DND-41 (cell line): ENCODE results near the gene RASGRF2.
"Not testable (repeated sequence)": the region's sequence is repeated elsewhere in the genome, so short reads cannot be mapped to it uniquely, and the experiment has no call there.

ENCODE experiments used
- ATAC-seq: fragments of 200-7000 bp; cut with Tn5 transposase; 3 replicates; pipeline ENCODE4 v1.9.1; 2021; ENCODE audit warnings: low read depth; ENCODE audit not compliant: insufficient read depth
- DNase-seq: peaks from one replicate; pipeline ENCODE4 v3.0.0-alpha.2; 2020
- H2AFZ ChIP-seq: 2 replicates; pipeline ENCODE4 v1.6.0; 2012; ENCODE audit warnings: low read depth, low read length
- H3K27ac ChIP-seq: 2 replicates; pipeline ENCODE4 v1.5.1; 2012; ENCODE audit warnings: low read length, inconsistent platforms
- H3K27me3 ChIP-seq: fragments of 200-600 bp; sonication (generic); 2 replicates; pipeline ENCODE4 v1.6.0; 2012; ENCODE audit warnings: low read length, mild to moderate bottlenecking, inconsistent platforms; ENCODE audit not compliant: insufficient read depth, poor library complexity
- H3K36me3 ChIP-seq: 2 replicates; pipeline ENCODE4 v1.5.1; 2012; ENCODE audit warnings: low read length, inconsistent platforms; ENCODE audit not compliant: insufficient read depth
- H3K4me1 ChIP-seq: 2 replicates; pipeline ENCODE4 v1.5.1; 2012; ENCODE audit warnings: mild to moderate bottlenecking, low read length; ENCODE audit not compliant: insufficient read depth
- H3K4me2 ChIP-seq: 2 replicates; pipeline ENCODE4 v1.6.0; 2012; ENCODE audit warnings: mild to moderate bottlenecking, moderate library complexity, low read length, inconsistent platforms; ENCODE audit not compliant: insufficient read depth
- H3K4me3 ChIP-seq, 2 experiments: fragments of 200-600 bp in 1 of 2; shearing (Covaris generic) in 1 of 2; 2 replicates each; pipeline ENCODE4 v1.5.1; 2012 to 2016; ENCODE audit warnings: inconsistent platforms in 2 of 2, low read length in 2 of 2, mild to moderate bottlenecking in 2 of 2, low read depth in 1 of 2, moderate library complexity in 1 of 2
- H3K79me2 ChIP-seq: 2 replicates; pipeline ENCODE4 v1.6.0; 2012; ENCODE audit warnings: low read length, inconsistent platforms; ENCODE audit not compliant: insufficient read depth
- H3K9ac ChIP-seq: 2 replicates; pipeline ENCODE4 v1.6.0; 2012; ENCODE audit warnings: low read depth, mild to moderate bottlenecking, inconsistent platforms, low read length, moderate library complexity
- H3K9me3 ChIP-seq: 2 replicates; pipeline ENCODE4 v1.5.1; 2012; ENCODE audit warnings: low read length, moderate library complexity, mild to moderate bottlenecking, inconsistent platforms; ENCODE audit not compliant: insufficient read depth, severe bottlenecking
- H4K20me1 ChIP-seq: 2 replicates; pipeline ENCODE4 v1.6.0; 2012; ENCODE audit warnings: low read length; ENCODE audit not compliant: insufficient read depth
- CTCF ChIP-seq: IDR thresholded peaks from 2 replicates; pipeline ENCODE4 v1.5.1; 2012; ENCODE audit warnings: borderline replicate concordance, low read length, moderate library complexity, mild to moderate bottlenecking; ENCODE audit not compliant: poor library complexity, severe bottlenecking; ENCODE audit errors: extremely low read depth
- EZH2 ChIP-seq: IDR thresholded peaks from 3 replicates; pipeline ENCODE4 v1.6.1; 2012; ENCODE audit warnings: borderline replicate concordance, low read depth, mild to moderate bottlenecking, moderate library complexity, low read length, inconsistent platforms; ENCODE audit not compliant: severe bottlenecking

The RASGRF2 gene

DNA sequence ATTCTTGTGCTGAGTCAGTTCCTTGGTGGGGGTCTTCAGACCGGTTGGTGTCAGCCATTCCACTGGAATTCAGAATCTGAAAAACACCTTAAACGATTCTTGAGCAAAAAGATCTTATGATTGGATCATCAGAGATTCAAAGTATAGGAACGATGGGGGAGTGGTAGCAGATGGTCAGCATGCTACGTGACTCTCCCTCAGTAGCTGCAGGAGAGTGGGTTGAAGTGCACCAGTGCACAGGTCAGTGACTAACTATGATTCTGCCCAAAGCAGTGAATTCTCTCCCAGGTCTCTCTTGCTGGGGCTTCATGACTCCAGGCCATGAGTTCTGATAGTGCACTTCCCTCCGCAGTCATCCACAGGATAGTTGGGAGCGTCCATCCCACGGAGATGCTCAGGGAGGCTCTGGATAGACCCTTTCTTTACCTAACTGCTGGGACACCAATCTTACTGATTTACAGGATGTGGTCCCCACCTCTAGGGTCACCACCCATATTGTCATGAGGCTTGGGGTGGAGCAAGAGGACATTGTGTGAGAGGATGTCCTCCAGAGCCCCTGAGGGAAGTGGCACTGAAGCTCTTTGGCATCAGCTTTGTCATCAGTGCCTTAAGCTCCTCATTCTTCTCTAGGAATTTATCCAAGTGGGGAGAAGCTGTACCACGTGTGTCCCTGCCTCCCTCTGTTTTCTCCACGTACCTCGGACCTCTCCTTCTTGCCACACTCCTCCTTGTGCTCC is 62.0 kb downstream of the RASGRF2 start:
- no peaks in the 10 kb centered on the region for H3K27me3 ChIP-seq
- DNase-seq = no peak
- H3K27ac ChIP-seq = no peak overlapping the region
- no peak for TF ChIP-seq EZH2
- no peak overlapping the region for H3K4me2 ChIP-seq
- H3K9ac ChIP-seq = no peak overlapping the region
- no peak; the same call in 2 of the 3 replicates for ATAC-seq
- no peak overlapping the region for H2AFZ ChIP-seq
- no peaks in the 10 kb centered on the region for H3K4me1 ChIP-seq
- H3K9me3 ChIP-seq = no peaks in the 10 kb centered on the region
- H4K20me1 ChIP-seq = no peaks in the 10 kb centered on the region
- H3K79me2 ChIP-seq = no peaks in the 10 kb centered on the region
- no peak overlapping the region for H3K4me3 ChIP-seq
- no peaks in the 10 kb centered on the region for H3K36me3 ChIP-seq

DNA sequence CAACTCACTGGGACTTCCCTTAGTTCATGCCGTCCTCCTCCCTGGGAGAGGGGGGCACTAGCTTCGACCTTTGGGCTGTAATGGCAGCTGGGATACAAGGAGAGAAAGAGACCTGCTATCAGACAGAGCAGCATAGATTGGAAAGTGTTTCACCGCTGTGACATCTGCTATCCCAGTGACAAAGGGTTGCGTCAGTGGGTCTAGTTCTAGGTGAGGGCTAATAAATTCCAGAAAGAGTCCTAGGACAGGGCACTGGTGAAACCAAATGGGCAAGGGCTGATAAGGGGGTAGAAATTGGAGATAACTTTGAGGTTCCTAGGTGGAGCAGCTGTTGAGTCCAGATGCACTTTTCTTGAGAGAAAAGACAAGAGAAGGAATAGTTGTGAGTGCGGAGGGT is 62.5 kb downstream of the RASGRF2 start:
- H3K36me3 ChIP-seq = no peaks in the 10 kb centered on the region
- no peak overlapping the region for H3K4me3 ChIP-seq
- ATAC-seq (no peak), DNase-seq (no peak)
- no peaks in the 10 kb centered on the region for H3K27me3 ChIP-seq
- no peaks in the 10 kb centered on the region for H4K20me1 ChIP-seq
- no peaks in the 10 kb centered on the region for H3K9me3 ChIP-seq
- TF ChIP-seq EZH2 = no peak
- TF ChIP-seq CTCF = no peak
- no peak overlapping the region for H3K27ac ChIP-seq
- H3K4me1 ChIP-seq = no peaks in the 10 kb centered on the region
- H2AFZ ChIP-seq = no peak overlapping the region
- H3K79me2 ChIP-seq = no peaks in the 10 kb centered on the region
- no peak overlapping the region for H3K9ac ChIP-seq
- H3K4me2 ChIP-seq = no peak overlapping the region

DNA sequence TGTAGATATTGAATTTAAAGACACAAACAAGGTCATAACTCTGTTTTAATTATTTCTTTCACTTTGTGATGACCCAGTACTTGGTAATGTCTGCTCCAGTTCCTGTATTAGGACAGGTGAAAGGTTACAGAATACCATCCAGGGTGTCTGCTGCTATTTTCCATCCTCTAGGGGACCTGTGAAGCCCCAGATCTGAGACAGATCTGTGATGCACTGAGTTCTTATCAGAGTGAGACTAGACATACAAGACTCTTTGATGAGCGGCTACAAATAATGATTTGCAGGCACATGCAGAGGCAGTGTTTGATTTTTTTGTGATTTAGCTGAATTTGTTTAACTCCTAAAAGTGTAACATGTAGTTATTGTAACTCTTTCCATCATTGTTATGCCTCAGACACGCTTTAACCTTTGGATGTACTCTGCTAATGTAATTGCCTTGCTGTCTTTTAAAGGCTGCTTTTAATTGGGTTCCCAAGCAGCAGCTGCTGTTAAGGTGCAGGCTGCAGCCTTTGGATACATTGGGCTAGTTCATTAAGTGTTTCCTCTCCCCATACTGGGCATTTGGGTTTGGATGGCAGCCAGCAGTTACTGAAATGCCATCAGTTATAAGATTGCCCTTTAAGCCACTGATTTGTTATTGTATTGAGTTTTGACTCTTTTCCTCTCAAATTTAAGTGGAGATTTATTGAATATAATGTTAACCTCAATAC is 63.3 kb downstream of the RASGRF2 start:
- no peaks in the 10 kb centered on the region for H3K27me3 ChIP-seq
- no peak overlapping the region for H3K27ac ChIP-seq
- H3K36me3 ChIP-seq = no peaks in the 10 kb centered on the region
- no peaks in the 10 kb centered on the region for H3K79me2 ChIP-seq
- H2AFZ ChIP-seq = no peak overlapping the region
- no peak for DNase-seq
- no peak overlapping the region for H3K4me3 ChIP-seq
- H3K9ac ChIP-seq = no peak overlapping the region
- ATAC-seq = no peak
- H4K20me1 ChIP-seq = no peaks in the 10 kb centered on the region
- no peak overlapping the region for H3K4me2 ChIP-seq
- no peaks in the 10 kb centered on the region for H3K9me3 ChIP-seq
- no peaks in the 10 kb centered on the region for H3K4me1 ChIP-seq
- TF ChIP-seq EZH2 = no peak
- TF ChIP-seq CTCF = no peak

GRCh38 chr5:81027481-81028058 is 67.4 kb downstream of the RASGRF2 start:
- TF ChIP-seq EZH2 (no peak), CTCF (no peak)
- no peaks in the 10 kb centered on the region for H3K36me3 ChIP-seq
- ATAC-seq = no peak
- H3K79me2 ChIP-seq = no peaks in the 10 kb centered on the region
- no peak for DNase-seq
- H3K4me1 ChIP-seq = no peaks in the 10 kb centered on the region
- no peak overlapping the region for H3K27ac ChIP-seq
- no peak overlapping the region for H2AFZ ChIP-seq
- H4K20me1 ChIP-seq = no peaks in the 10 kb centered on the region
- H3K4me3 ChIP-seq = no peak overlapping the region
- H3K27me3 ChIP-seq = no peaks in the 10 kb centered on the region
- no peaks in the 10 kb centered on the region for H3K9me3 ChIP-seq
- no peak overlapping the region for H3K9ac ChIP-seq
- H3K4me2 ChIP-seq = no peak overlapping the region

GRCh38 chr5:81028888-81029287 is 68.7 kb downstream of the RASGRF2 start:
- not testable (repeated sequence) for H4K20me1 ChIP-seq, H3K4me1 ChIP-seq, H3K36me3 ChIP-seq, H3K9me3 ChIP-seq, DNase-seq, H3K27ac ChIP-seq, H3K4me2 ChIP-seq, ATAC-seq, H2AFZ ChIP-seq, H3K79me2 ChIP-seq, H3K27me3 ChIP-seq, H3K9ac ChIP-seq, H3K4me3 ChIP-seq
